WTC11 (cell line): Measurements from ENCODE around the gene WARS2. TPM values are rescaled to one million over a fixed set of nuclear protein-coding genes. Genes with fewer than 3 reads are reported as not detected.

Source experiments
- ATAC-seq: fragments of 200-7000 bp; cut with Tn5 transposase; 2 replicates; pipeline ENCODE4 v1.10.0; 2021; ENCODE audit warnings: mild to moderate bottlenecking, moderate library complexity
- CTCF ChIA-PET: fragments of 300-600 bp; sonication (Branson Sonifier 250); formaldehyde crosslinking; loops from one replicate; lab custom pipeline; 2021; ENCODE audit warnings: antibody characterized with exemption; lab: Charles Lee
- POLR2A ChIA-PET: fragments of 350-600 bp; sonication (Branson Sonifier 250); formaldehyde crosslinking; loops from one replicate; lab custom pipeline; 2021; ENCODE audit warnings: antibody characterized with exemption; lab: Charles Lee
- DNase-seq: peaks from one replicate; pipeline ENCODE4 v3.0.0; 2021; ENCODE audit warnings: low spot score
- H3K27ac Mint-ChIP-seq: 2 replicates; pipeline ENCODE4 v1.8.0; 2021; ENCODE audit warnings: mixed read lengths
- H3K27me3 Mint-ChIP-seq: 2 replicates; pipeline ENCODE4 v1.8.0; 2021; ENCODE audit warnings: low read depth, mild to moderate bottlenecking, moderate library complexity, mixed read lengths
- H3K36me3 Mint-ChIP-seq: 2 replicates; pipeline ENCODE4 v1.8.0; 2021; ENCODE audit warnings: mixed read lengths
- H3K4me1 Mint-ChIP-seq: 2 replicates; pipeline ENCODE4 v1.8.0; 2022; ENCODE audit warnings: mixed read lengths
- H3K4me3 Mint-ChIP-seq: 2 replicates; pipeline ENCODE4 v1.8.0; 2021; ENCODE audit warnings: mild to moderate bottlenecking, moderate library complexity, mixed read lengths
- H3K9me3 Mint-ChIP-seq: 2 replicates; pipeline ENCODE4 v1.8.0; 2021; ENCODE audit warnings: mixed read lengths
- ATF1 ChIP-seq: sonication (generic); formaldehyde crosslinking; IDR thresholded peaks from 2 replicates; pipeline ENCODE4 v1.8.1; 2023; ENCODE audit warnings: mild to moderate bottlenecking, moderate library complexity, missing genetic modification reagents
- CREM ChIP-seq: sonication (generic); formaldehyde crosslinking; IDR thresholded peaks from 2 replicates; pipeline ENCODE4 v1.8.1; 2022; ENCODE audit warnings: mild to moderate bottlenecking, missing genetic modification reagents, moderate library complexity
- EMX1 ChIP-seq: fragments of 250-450 bp; sonication (Bioruptor Pico); IDR thresholded peaks from 2 replicates; pipeline ENCODE4 v1.8.0; 2021; ENCODE audit warnings: mild to moderate bottlenecking
- FOXJ3 ChIP-seq: sonication (generic); formaldehyde crosslinking; IDR thresholded peaks from 2 replicates; pipeline ENCODE4 v1.9.0; 2021; ENCODE audit warnings: missing genetic modification reagents, mild to moderate bottlenecking, borderline replicate concordance
- JUN ChIP-seq: sonication (generic); formaldehyde crosslinking; IDR thresholded peaks from 2 replicates; pipeline ENCODE4 v1.8.0; 2023; ENCODE audit warnings: mild to moderate bottlenecking, missing genetic modification reagents
- KAT7 ChIP-seq: sonication (generic); formaldehyde crosslinking; IDR thresholded peaks from 2 replicates; pipeline ENCODE4 v1.8.1; 2023; ENCODE audit warnings: missing genetic modification reagents, mild to moderate bottlenecking, borderline replicate concordance
- OVOL2 ChIP-seq: fragments of 250-450 bp; sonication (Bioruptor Pico); IDR thresholded peaks from 2 replicates; pipeline ENCODE4 v1.9.0; 2021; ENCODE audit warnings: mild to moderate bottlenecking, borderline replicate concordance
- TCF7 ChIP-seq: sonication (generic); formaldehyde crosslinking; IDR thresholded peaks from 2 replicates; pipeline ENCODE4 v1.8.0; 2022; ENCODE audit warnings: mild to moderate bottlenecking, low read depth, missing genetic modification reagents, moderate library complexity
- TEAD1 ChIP-seq: sonication (generic); formaldehyde crosslinking; IDR thresholded peaks from 2 replicates; pipeline ENCODE4 v1.8.0; 2022; ENCODE audit warnings: mild to moderate bottlenecking, missing genetic modification reagents
- TP53 ChIP-seq: sonication (generic); formaldehyde crosslinking; IDR thresholded peaks from 2 replicates; pipeline ENCODE4 v1.8.1; 2023; ENCODE audit warnings: mild to moderate bottlenecking, missing genetic modification reagents
- ZBTB21 ChIP-seq: sonication (generic); formaldehyde crosslinking; IDR thresholded peaks from 2 replicates; pipeline ENCODE4 v1.8.1; 2023; ENCODE audit warnings: mild to moderate bottlenecking, missing genetic modification reagents, borderline replicate concordance
- ZNF138 ChIP-seq: sonication (generic); formaldehyde crosslinking; conservative IDR thresholded peaks from 2 replicates; pipeline ENCODE4 v1.8.1; 2022; ENCODE audit warnings: mild to moderate bottlenecking, moderate library complexity, missing genetic modification reagents
- ZNF219 ChIP-seq: sonication (generic); formaldehyde crosslinking; IDR thresholded peaks from 2 replicates; pipeline ENCODE4 v1.8.0; 2023; ENCODE audit warnings: missing genetic modification reagents, mild to moderate bottlenecking, borderline replicate concordance
- ZNF232 ChIP-seq: sonication (generic); formaldehyde crosslinking; IDR thresholded peaks from 2 replicates; pipeline ENCODE4 v1.8.0; 2022; ENCODE audit warnings: mild to moderate bottlenecking, missing genetic modification reagents
- total RNA-seq: library from RNA; stranded (reverse); gene quantifications from 3 replicates; pipeline ENCODE4 v1.2.3, GENCODE V29; 2021
- TF ChIP-seq, protein P1 (sequence below): sonication (generic); formaldehyde crosslinking; conservative IDR thresholded peaks from 2 replicates; pipeline ENCODE4 v1.8.1; 2023; ENCODE audit warnings: mild to moderate bottlenecking, low read depth, missing genetic modification reagents, moderate library complexity
- TF ChIP-seq, protein P2 (sequence below): fragments of 250-450 bp; sonication (Bioruptor Pico); IDR thresholded peaks from 2 replicates; pipeline ENCODE4 v1.9.0; 2021; ENCODE audit warnings: mild to moderate bottlenecking
- TF ChIP-seq, protein P3 (sequence below): sonication (generic); formaldehyde crosslinking; IDR thresholded peaks from 2 replicates; pipeline ENCODE4 v1.8.0; 2022; ENCODE audit warnings: mild to moderate bottlenecking, missing genetic modification reagents
- TF ChIP-seq, protein P4 (sequence below): sonication (generic); formaldehyde crosslinking; IDR thresholded peaks from 2 replicates; pipeline ENCODE4 v1.8.1; 2023; ENCODE audit warnings: mild to moderate bottlenecking, moderate library complexity, missing genetic modification reagents
- TF ChIP-seq, protein P5 (sequence below): fragments of 250-450 bp; sonication (Bioruptor Pico); IDR thresholded peaks from 2 replicates; pipeline ENCODE4 v1.9.0; 2021; ENCODE audit warnings: mild to moderate bottlenecking, borderline replicate concordance
- TF ChIP-seq, protein P6 (sequence below): sonication (generic); formaldehyde crosslinking; IDR thresholded peaks from 2 replicates; pipeline ENCODE4 v1.8.1; 2022; ENCODE audit warnings: low read depth, missing genetic modification reagents, borderline replicate concordance

WARS2 gene
- total RNA-seq, 1 experiment from 2014 or later: 9.3 TPM

DNA sequence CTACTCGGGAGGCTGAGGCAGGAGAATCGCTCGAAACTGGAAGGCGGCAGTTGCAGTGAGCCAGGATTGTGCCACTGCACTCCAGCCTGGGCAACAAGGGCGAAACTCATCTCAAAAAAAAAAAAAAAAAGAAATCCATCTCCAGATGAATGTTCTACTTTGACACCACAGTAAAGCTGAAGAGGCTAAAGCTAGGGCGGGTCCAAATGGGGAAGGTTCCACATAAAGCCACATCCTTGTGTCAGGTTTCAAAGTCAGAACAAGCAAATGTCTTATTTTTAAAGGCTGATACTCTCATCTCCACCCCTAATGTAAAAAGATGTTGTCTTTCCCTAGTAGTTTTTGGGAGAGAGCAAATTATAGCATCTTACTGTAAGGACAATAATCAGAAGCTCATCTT, 4.4 kb upstream of the WARS2 start (continued):
- TF ChIP-seq ZNF138 (CRISPR knock-in tag): no peak
- no peak for TF ChIP-seq ATF1 (CRISPR knock-in tag)
- no peak for TF ChIP-seq EMX1 (CRISPR knock-in tag)

DNA sequence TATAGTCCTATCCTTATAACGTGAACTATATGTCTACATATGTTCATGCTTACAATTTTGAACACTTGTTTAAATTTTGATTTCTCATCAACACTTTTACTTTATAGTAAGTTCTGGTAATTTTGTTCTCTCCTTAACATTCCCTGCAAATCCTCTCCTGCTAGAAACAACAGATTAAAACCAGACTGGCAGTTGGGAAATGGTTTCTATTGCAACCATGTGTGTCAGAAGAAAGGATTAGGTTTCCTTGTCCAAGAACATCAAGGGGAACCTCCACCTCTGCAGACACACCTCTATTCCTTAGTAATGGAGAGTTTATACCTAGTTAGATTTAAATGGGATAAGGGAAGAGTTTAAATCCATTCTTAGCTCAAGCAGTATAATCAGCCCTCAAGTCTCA, 3.3 kb upstream of the WARS2 start:
- no peaks in the 10 kb centered on the region for H3K36me3 Mint-ChIP-seq
- H3K4me1 Mint-ChIP-seq: peaks cover 10% of the 10 kb centered on the region
- no peak overlapping the region for H3K27ac Mint-ChIP-seq
- CTCF ChIA-PET: no interaction called here
- H3K4me3 Mint-ChIP-seq: no peak overlapping the region
- H3K27me3 Mint-ChIP-seq: no peaks in the 10 kb centered on the region
- TF ChIP-seq JUN (CRISPR knock-in tag) (no peak), TEAD1 (CRISPR knock-in tag) (no peak), ZNF219 (no peak), TP53 (CRISPR knock-in tag) (no peak)
- H3K9me3 Mint-ChIP-seq: no peaks in the 10 kb centered on the region
- ATAC-seq: no peak
- no peak for DNase-seq
- POLR2A ChIA-PET: no interaction called here

DNA sequence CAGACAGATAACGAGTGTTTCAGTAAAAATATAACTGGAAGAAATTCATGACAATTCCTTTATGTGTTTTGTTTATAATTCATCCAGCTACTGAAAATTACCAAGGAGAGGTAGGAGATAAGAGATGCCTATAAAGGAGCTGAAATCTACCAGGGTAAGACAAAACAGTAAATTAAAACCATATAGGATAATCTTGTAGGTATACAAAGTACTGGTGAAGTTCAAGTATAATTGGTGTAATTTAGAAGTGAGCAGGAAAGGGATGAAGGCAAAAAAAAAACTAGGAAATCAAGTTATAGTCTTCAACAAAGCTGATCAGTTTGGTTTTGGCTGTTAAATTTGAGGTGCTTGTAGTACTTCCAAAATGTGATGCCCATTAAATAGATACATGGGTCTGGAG, 1.2 kb upstream of the WARS2 start:
- Mint-ChIP-seq H3K9me3 (no peaks in the 10 kb centered on the region), H3K27ac (no peak overlapping the region), H3K4me1 (peaks cover 10% of the 10 kb centered on the region), H3K4me3 (no peak overlapping the region; the same call in 1 of the 2 replicates), H3K27me3 (no peaks in the 10 kb centered on the region), H3K36me3 (no peaks in the 10 kb centered on the region)
- CTCF ChIA-PET: interaction anchor here (1.1 to 2.1 kb wide), 9 partner anchors 8 to 507 kb away, joined by 3 to 26 read pairs (median 4); partner anchors contain the start of gene ZNF697
- POLR2A ChIA-PET: no interaction called here
- ATAC-seq (no peak), DNase-seq (no peak)
- TF ChIP-seq CREM (CRISPR knock-in tag): no peak
- TF ChIP-seq TCF7 (CRISPR knock-in tag): no peak
- TF ChIP-seq KAT7: no peak
- TF ChIP-seq, protein P1, sequence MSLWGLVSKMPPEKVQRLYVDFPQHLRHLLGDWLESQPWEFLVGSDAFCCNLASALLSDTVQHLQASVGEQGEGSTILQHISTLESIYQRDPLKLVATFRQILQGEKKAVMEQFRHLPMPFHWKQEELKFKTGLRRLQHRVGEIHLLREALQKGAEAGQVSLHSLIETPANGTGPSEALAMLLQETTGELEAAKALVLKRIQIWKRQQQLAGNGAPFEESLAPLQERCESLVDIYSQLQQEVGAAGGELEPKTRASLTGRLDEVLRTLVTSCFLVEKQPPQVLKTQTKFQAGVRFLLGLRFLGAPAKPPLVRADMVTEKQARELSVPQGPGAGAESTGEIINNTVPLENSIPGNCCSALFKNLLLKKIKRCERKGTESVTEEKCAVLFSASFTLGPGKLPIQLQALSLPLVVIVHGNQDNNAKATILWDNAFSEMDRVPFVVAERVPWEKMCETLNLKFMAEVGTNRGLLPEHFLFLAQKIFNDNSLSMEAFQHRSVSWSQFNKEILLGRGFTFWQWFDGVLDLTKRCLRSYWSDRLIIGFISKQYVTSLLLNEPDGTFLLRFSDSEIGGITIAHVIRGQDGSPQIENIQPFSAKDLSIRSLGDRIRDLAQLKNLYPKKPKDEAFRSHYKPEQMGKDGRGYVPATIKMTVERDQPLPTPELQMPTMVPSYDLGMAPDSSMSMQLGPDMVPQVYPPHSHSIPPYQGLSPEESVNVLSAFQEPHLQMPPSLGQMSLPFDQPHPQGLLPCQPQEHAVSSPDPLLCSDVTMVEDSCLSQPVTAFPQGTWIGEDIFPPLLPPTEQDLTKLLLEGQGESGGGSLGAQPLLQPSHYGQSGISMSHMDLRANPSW: no peak
- no peak for TF ChIP-seq FOXJ3 (CRISPR knock-in tag)
- TF ChIP-seq, protein P2, sequence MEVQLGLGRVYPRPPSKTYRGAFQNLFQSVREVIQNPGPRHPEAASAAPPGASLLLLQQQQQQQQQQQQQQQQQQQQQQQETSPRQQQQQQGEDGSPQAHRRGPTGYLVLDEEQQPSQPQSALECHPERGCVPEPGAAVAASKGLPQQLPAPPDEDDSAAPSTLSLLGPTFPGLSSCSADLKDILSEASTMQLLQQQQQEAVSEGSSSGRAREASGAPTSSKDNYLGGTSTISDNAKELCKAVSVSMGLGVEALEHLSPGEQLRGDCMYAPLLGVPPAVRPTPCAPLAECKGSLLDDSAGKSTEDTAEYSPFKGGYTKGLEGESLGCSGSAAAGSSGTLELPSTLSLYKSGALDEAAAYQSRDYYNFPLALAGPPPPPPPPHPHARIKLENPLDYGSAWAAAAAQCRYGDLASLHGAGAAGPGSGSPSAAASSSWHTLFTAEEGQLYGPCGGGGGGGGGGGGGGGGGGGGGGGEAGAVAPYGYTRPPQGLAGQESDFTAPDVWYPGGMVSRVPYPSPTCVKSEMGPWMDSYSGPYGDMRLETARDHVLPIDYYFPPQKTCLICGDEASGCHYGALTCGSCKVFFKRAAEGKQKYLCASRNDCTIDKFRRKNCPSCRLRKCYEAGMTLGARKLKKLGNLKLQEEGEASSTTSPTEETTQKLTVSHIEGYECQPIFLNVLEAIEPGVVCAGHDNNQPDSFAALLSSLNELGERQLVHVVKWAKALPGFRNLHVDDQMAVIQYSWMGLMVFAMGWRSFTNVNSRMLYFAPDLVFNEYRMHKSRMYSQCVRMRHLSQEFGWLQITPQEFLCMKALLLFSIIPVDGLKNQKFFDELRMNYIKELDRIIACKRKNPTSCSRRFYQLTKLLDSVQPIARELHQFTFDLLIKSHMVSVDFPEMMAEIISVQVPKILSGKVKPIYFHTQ (CRISPR knock-in tag): no peak
- TF ChIP-seq, protein P3, sequence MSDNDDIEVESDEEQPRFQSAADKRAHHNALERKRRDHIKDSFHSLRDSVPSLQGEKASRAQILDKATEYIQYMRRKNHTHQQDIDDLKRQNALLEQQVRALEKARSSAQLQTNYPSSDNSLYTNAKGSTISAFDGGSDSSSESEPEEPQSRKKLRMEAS: no peak
- TF ChIP-seq, protein P4, sequence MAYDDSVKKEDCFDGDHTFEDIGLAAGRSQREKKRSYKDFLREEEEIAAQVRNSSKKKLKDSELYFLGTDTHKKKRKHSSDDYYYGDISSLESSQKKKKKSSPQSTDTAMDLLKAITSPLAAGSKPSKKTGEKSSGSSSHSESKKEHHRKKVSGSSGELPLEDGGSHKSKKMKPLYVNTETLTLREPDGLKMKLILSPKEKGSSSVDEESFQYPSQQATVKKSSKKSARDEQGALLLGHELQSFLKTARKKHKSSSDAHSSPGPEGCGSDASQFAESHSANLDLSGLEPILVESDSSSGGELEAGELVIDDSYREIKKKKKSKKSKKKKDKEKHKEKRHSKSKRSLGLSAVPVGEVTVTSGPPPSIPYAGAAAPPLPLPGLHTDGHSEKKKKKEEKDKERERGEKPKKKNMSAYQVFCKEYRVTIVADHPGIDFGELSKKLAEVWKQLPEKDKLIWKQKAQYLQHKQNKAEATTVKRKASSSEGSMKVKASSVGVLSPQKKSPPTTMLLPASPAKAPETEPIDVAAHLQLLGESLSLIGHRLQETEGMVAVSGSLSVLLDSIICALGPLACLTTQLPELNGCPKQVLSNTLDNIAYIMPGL: no peak
- TF ChIP-seq ZBTB21: no peak
- TF ChIP-seq ZNF232: no peak
- TF ChIP-seq, protein P5, sequence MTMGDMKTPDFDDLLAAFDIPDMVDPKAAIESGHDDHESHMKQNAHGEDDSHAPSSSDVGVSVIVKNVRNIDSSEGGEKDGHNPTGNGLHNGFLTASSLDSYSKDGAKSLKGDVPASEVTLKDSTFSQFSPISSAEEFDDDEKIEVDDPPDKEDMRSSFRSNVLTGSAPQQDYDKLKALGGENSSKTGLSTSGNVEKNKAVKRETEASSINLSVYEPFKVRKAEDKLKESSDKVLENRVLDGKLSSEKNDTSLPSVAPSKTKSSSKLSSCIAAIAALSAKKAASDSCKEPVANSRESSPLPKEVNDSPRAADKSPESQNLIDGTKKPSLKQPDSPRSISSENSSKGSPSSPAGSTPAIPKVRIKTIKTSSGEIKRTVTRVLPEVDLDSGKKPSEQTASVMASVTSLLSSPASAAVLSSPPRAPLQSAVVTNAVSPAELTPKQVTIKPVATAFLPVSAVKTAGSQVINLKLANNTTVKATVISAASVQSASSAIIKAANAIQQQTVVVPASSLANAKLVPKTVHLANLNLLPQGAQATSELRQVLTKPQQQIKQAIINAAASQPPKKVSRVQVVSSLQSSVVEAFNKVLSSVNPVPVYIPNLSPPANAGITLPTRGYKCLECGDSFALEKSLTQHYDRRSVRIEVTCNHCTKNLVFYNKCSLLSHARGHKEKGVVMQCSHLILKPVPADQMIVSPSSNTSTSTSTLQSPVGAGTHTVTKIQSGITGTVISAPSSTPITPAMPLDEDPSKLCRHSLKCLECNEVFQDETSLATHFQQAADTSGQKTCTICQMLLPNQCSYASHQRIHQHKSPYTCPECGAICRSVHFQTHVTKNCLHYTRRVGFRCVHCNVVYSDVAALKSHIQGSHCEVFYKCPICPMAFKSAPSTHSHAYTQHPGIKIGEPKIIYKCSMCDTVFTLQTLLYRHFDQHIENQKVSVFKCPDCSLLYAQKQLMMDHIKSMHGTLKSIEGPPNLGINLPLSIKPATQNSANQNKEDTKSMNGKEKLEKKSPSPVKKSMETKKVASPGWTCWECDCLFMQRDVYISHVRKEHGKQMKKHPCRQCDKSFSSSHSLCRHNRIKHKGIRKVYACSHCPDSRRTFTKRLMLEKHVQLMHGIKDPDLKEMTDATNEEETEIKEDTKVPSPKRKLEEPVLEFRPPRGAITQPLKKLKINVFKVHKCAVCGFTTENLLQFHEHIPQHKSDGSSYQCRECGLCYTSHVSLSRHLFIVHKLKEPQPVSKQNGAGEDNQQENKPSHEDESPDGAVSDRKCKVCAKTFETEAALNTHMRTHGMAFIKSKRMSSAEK (CRISPR knock-in tag): no peak
- TF ChIP-seq, protein P6, sequence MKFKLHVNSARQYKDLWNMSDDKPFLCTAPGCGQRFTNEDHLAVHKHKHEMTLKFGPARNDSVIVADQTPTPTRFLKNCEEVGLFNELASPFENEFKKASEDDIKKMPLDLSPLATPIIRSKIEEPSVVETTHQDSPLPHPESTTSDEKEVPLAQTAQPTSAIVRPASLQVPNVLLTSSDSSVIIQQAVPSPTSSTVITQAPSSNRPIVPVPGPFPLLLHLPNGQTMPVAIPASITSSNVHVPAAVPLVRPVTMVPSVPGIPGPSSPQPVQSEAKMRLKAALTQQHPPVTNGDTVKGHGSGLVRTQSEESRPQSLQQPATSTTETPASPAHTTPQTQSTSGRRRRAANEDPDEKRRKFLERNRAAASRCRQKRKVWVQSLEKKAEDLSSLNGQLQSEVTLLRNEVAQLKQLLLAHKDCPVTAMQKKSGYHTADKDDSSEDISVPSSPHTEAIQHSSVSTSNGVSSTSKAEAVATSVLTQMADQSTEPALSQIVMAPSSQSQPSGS (CRISPR knock-in tag): no peak
- no peak for TF ChIP-seq OVOL2 (CRISPR knock-in tag)
